Myocyte (in vitro differentiated cells): ENCODE measurements around the gene SLC12A9. TPM values are rescaled to one million over a fixed set of nuclear protein-coding genes. Genes with fewer than 3 reads are reported as not detected.
"Not testable (repeated sequence)": the region's sequence is repeated elsewhere in the genome, so short reads cannot be mapped to it uniquely, and the experiment has no call there.

Experiments used
- DNase-seq: peaks from one replicate; pipeline ENCODE4 v3.0.0-alpha.2; 2012; ENCODE audit warnings: low read depth
- total RNA-seq: library from RNA; depleted of rRNA; stranded (reverse); fragments of >200 nt; gene quantifications from 2 replicates; pipeline ENCODE4 v1.2.3, GENCODE V29; 2014

The SLC12A9 gene
- total RNA-seq, 1 donor from 2014 or later, result 13.4 TPM

DNA sequence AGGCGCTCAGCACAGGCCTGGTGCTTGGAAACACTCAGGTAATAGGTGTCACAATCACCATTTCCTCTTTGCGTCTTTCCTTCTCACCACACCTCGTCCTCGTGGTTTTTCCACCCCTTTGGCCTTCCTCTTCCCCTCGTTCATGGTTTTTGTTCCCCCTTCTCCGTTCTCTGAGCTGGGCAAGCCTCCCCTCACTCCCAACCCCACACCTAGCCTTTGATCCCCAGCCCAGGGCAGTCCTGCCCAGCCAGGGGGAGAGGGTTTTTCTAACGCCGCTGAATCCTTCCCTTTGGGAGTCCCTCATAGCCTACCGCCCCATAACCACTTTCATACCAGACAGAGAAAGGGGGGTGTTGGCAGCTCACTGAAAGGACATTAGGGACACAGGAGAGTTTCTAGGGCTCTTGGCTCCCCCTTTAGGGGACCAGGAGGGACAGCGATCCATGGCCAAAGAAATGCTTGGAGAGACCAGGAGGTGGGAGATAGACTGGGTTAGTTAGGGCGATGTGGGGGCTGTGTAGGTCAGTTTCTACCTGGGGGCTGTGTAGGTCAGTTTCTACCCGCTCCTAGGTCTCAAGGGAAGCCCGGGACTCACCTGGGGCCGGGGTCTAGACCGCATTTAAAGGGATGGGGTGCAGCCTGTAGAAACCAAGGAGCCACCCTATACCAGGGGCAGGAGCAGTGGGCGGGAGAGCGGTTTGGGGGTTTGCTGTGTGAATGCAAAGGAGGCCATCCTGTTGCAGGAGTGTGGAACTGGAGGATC is 26.6 kb upstream of the SLC12A9 start:
- DNase-seq, result peak; percentile 83

DNA sequence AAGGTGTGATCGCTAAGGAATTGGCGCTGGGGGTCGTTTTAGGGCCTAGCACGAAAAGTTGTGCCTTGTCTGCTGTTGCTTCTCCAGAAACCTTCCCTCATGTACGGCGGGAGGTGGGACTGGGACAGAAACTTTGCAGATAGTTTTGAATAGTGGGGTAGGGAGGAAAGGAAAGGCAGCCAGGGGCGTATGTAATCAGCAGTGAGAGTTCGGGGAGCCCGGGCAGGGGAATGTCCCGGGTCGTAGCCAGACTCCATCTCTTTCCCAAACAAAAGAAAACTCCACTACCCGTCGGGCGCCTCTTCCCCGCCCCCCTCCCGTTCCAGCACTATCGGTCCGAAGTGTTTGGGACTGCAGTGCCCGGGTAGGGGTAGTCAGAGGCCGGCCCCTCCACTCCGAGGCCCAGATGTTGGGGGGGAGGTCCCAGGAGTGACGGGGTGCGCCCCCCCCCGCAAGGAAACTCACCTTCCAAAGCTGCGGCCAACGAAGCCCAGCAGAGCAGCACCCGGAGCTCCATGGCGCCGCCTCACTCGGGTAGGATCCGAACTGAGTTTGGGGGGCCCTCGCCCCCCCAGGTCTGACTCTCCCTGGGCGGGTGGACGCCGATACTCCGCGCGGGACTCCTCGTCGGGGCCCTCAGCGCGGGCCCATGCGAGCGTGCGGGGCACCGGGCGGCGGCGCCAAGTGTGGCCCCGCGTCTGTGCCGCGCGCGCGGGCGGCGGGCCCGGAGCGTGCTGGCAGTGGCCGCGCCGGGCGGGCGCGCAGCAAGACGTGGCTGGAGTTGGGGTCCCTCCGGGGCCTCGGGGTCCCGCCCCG is 25.8 kb upstream of the SLC12A9 start:
- DNase-seq, result peak; percentile 32

DNA sequence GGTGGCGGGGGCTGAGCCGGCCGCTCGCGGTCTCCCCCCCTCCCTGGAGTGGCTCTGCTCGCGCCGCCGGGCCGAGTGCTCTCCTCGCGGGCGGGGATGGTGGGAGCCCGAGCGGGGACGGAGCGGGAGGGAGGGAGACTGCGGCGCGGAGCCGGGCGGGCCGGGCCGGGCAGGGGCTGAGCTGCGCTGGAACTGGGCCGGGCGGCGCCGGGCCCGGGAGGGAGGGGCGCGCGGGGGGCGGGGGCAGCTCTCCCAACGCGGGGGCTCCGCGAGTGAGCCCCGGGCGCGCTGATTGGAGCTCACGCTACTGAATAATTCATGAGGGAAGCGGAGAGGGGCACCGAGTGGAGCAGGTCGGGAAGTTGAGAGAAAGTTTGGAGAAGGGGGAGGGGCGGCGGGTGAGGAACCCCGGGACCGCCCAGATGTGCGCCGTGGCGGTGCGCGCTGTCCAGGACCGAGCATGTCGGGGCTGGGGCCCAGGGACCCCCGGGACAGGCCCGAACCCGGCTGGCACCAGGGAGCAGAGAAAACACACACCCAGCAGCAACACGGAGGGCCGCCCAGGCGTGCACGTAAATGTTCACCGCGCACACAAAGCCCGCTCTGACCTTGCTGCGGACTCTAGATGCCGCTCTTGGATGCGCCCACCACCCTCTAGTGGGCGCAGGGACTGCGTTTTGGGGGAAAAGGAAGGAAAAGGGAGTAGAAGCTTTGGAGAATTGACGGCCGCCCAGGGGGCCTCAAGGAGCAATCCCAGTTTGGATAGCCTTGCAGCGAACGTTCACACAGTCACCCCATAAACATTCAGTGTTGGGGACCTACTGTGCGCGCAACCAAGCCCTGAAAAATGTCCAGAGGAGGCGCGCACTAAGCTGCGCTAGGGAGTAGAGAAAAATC is 24.9 kb upstream of the SLC12A9 start, which contains the start of gene EPHB4:
TSS of gene EPHB4 (minus strand) at position 194 of the 897 bp plus-strand sequence. CDS start 493 bp downstream, outside the sequence.
- DNase-seq, result peak; percentile 95

DNA sequence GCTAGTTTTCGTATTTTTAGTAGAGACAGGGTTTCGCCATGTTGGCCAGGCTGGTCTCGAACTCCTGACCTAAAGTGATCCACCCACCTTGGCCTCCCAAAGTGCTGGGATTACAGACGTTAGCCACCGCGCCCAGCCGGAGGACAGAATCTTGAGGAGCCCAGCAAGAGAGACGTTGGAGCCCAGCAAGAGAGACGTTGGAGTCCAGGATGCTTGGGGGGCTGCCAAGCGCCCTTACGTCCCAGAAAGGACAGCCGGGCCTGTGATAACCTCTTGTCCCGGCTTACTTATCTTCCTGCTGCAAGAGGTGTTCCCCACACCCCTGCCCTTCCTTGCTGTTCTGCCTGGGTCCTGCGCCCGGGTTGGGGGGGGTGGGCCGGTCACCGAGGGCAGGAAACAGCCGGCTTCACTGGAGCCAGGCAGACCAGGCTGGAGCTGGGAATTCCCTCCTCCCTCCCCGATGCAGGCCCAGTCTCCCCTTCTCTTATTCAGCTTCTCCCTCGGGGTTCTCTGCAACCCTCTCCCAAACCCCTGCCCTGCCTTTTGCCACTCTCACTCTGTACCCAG is 23.3 kb upstream of the SLC12A9 start:
- no peak for DNase-seq

DNA sequence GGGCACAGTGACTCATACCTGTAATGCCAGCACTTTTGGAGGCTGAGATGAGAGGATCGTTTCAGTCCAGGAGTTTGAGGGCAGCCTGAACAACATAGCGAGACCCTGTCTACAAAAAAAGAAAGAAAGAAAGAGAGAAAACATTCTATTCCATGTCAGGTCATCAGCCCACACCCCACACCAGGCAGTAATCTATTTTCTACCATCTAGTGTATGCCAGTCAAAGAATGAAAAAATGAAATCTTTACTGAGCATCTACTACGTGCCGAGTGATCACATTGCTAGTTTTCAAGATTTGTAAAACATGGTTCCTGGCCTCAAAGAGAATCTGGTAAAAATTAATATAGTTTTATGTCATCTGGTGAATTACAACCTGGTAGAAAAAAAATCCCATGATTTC is 22.1 kb upstream of the SLC12A9 start:
- DNase-seq, result no peak

DNA sequence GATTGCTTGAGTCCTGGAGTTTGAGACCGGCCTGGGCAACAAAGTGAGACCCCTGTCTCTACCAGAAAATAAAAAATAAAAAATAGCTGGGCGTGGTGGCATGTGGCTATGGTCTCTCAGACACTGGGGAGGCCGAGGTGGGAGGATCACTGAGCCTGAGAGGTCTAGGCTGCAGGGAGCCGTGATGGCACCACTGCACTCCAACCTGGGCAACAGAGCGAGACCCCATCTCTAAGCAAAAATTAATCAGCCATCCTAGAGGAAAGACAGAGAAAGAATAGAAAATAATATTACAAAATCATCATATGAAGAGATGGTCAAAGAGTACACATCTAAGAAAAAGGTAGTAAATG is 20.3 kb upstream of the SLC12A9 start:
- no peak for DNase-seq

DNA sequence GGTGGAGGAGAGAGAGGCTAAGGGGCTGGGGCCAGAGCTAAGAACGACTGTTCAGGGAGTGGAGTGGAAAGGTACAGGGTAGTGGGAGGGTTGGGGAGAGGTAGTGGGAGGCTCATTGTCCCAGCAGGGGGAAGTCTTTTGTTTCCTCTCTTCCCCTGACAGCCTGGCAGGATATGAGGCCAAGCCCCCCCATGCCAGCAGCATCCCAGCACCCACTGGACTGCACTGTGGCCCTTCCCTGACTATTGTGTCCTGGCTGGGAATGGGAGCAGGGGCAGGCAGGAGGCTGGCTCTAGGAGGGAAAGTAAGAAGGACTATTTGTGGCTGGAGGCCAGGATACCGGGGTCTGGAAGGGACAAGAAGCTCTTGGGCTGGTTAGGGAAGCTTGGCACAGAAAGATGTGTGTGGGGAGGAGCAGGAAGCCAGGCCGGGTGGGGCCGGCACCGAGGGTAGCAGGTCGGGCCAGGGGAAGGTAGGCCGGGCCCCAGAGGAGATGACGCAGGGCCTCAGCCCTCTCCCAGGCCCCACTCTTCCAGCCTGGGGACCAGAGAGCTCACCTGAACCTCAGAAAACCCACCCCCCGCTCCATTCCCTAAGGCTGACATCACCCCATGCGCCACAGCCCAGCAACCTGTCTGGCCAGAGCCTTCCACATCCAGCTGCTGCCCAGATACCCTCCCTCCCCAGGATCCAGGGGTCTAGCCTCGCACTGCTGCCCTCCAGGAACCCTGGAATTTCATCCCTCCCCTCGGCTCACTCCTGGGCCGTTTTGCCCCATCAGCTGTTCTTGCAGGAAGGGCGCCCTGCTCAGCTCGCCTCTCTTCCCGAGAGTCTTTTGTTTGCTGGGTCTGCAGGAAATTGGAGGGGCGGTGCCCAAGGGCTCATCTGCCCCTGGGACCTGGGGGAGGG is 16.4 kb upstream of the SLC12A9 start:
- no peak for DNase-seq

DNA sequence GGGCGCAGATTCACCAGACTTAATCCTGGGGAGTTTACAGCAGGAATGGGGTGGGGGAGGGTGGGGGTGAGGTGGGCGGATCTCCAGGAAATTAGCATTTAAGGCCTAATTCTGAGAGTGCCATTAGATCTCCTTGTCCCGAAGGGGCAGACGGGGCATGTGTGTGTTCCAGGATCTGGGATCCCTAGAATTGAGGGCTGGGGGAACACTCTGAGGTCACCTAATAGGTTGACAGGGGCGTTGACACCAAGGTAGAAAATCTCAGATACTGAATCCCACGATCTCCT is 15.8 kb upstream of the SLC12A9 start:
- DNase-seq, result no peak

DNA sequence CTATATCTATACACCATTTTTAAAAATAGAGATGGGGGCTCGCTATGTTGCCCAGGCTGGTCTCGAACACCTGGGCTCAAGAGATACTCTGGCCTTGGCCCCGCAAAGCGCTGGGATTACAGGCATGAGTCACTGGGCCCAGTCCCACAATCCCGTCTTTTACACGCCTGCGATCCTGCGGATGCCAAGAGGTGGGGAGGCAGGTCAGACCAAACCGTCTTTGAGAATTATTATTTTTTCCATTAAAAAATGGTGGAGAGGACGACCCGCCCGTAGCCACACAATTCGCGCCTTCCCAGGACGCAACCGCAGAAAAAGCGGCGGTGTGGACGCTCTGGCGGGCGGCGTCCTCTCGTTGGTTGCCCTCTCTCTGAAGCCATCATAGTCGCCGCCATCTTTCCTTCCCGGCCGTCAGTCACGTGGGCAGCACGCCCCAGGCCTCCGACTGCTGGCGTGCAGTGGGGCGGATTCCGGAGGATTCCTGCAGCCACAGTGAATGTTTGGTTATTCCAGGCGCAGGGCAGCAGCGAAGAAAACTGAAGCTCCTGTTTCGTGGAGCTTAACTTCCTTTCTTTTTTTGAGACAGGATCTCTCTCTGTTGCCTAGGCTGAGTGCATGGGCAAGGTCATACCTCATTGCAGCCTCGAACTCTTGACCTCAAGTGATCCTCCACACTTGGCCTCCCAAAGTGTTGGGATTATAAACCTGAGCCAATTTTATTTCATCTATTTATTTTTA is 15.2 kb upstream of the SLC12A9 start:
- DNase-seq, result peak; percentile 97

DNA sequence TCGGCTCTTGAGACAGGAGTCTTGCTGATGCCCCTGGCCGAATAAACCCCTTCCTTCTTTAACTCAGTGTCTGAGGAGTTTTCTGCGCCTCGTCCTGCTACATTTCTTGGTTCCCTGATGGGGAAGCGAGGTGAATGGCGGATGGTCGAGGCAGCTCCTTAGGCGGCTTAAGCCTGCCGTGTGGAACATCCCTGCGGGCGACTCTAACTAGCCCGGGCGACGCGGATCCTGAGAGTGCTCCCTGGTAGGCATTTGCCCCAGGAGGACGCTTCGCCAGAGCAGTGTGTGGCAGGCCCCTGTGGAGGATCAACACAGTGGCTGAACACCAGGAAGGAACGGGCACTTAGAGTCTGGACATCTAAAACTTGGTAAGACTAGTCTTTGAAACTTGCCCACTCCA is 13.2 kb upstream of the SLC12A9 start:
- DNase-seq, result no peak

DNA sequence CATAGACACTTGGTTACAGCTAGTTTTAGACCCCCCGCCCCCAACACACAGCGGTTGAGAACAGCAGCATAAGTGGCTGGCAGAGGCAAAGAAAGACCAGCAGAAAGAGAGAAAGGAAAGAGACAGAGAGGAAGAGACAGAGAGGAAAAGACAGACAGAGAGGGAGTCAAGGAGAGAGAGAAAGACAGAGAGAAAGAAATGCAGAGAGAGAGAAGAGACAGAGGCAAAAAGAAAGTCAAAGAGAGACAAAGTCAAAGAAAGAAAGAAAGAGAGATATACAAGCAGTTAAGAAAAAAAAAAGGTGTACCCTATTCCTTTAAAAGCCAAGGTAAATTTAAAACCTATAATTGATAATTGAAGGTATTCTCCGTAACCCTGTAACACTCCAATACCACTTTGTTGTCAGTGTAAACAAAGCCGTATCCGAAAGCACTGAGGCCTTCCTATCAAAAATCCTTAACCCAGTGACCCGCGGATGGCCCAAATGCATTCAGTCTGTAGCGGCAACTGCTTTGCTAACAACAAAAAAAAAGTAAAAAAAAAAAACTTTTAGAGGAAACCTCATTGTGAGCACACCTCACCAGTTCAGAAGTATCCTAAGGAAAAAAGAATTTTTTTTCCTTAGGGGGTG is 11.9 kb upstream of the SLC12A9 start:
- no peak for DNase-seq

DNA sequence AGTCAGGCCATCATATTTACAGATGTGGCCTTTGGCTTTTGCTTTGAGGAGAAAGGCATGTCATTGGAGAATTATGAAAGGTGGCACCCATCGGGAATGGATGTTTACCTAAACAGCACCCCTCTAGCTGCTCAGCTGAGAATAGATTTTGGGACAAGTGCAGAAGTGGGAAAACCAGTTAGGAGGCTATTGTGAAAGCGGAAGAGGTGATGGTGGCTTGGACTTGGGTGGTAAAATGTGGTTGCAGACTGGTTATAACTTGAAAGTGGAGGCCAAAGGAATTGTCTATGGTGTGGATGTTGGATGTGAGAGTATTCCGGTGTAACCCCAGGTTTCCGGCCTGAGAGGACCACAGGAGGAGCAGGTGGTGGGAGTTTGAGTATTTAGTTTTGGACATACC is 5.2 kb upstream of the SLC12A9 start:
- DNase-seq, result no peak

DNA sequence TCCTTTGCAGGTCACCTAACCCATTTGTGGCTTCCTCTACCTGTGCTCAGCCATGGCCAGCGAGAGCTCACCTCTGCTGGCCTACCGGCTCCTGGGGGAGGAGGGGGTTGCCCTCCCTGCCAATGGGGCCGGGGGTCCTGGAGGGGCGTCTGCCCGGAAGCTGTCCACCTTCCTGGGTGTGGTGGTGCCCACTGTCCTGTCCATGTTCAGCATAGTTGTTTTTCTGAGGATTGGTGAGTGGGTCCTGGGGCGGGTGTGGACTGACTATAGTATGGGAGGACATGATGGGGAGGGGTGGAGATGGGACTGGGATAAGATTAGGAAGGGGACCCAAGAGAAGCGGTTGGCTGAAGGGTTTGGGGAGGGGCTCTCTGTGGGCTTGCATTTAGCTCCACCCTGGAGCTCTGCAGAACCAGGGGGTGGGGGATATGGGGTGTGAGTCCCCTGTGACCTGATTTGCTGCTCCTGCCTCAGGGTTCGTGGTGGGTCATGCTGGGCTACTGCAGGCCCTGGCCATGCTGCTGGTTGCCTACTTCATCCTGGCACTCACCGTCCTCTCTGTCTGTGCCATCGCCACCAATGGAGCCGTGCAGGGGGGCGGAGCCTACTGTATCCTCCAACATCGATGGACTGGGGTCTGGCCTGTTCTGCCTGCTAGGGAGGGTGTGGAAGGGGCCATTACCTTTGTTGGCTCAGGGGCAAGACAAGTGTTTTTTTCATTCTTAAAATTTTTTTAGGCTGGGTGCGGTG is 1.8 kb downstream of the SLC12A9 start:
- DNase-seq, result no peak

DNA sequence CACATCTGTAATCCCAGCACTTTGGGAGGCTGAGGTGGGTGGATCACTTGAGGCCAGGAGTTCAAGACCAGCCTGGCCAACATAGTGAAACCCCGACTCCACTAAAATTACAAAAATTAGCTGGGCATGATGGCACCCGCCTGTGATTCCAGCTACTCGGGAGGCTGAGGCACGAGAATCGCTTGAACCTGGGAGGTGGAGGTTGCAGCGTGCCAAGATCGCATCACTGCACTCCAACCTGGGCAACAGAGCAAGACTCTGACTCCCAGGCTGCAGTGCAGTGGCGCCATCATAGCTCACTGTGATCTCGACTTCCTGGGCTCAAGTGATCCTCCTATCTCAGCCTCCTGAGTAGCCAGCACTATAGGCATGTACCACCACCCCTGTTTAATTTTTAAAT is 2.4 kb downstream of the SLC12A9 start:
- not testable (repeated sequence) for DNase-seq

DNA sequence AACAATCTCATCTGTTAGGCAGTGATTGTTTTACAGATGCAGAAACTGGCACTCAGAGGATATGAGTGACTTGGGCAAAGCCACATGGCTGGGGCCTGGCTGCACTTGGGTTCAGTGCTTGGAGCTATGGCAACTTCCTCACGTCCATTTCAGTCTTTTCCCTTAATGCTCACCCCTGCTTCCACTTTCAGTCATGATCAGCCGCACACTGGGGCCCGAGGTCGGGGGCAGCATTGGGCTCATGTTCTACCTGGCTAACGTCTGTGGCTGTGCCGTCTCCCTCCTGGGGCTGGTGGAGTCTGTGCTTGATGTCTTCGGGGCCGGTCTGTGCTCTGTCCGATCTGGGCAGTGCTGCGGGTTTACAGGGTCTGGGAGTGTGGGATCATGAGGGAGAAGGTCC is 3.0 kb downstream of the SLC12A9 start:
- no peak for DNase-seq

DNA sequence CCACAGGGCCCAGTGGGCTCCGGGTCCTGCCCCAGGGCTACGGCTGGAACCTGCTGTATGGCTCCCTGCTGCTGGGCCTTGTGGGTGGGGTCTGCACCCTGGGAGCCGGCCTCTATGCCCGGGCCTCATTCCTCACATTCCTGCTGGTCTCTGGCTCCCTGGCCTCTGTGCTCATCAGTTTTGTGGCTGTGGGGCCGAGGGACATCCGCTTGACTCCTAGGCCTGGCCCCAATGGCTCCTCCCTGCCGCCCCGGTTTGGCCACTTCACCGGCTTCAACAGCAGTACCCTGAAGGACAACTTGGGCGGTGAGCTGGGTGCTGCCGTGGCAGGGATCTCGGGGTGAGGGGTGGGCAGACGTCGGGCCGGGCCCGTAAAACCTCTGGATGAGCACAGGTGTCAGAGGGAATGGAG is 4.4 kb downstream of the SLC12A9 start:
- peak; percentile 5 for DNase-seq

DNA sequence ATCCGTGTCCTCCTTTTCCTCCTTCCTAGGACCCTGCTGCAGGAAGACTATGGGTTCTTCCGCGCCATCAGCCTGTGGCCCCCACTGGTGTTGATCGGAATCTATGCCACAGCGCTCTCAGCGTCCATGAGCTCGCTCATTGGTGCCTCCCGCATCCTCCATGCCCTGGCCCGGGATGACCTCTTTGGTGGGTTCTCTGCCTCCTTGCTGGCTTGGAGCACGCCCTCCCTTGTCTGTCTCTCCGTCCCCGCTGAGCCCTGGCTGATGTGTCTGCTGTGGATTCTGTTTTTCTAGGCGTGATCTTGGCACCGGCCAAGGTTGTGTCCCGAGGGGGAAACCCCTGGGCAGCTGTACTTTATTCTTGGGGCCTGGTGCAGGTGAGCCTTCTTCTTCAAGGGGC is 7.3 kb downstream of the SLC12A9 start:
- no peak for DNase-seq
